UCSD-AML1 (cell line): ENCODE measurements around the gene NCOA6.

ENCODE experiments used
- DNase-seq: peaks from one replicate; lab custom pipeline; 2025; ENCODE audit not compliant: unreplicated experiment; lab: John Stamatoyannopoulos, UW

Gene NCOA6

GRCh38 chr20:34825530-34826362, at the start of gene NCOA6:
NCOA6 (minus strand) TSS chr20:34825651; CDS start chr20:34782355, 43,296 bp downstream.
- DNase-seq, result peak; percentile 85

GRCh38 chr20:34874094-34874654, 48.7 kb upstream of the NCOA6 start:
- peak; percentile 69 for DNase-seq

GRCh38 chr20:34873583-34874093, 48.2 kb upstream of the NCOA6 start:
- no peak for DNase-seq

- peak; percentile 78 for DNase-seq
Measured at GRCh38 chr20:34872622-34873224, 47.3 kb upstream of the NCOA6 start, which contains the start of gene GGT7. GGT7 (minus strand) TSS chr20:34872856; CDS start chr20:34872815, 41 bp downstream.

- no peak for DNase-seq
Measured at GRCh38 chr20:34871966-34872621, 46.6 kb upstream of the NCOA6 start.

- DNase-seq, result no peak
Measured at GRCh38 chr20:34871320-34871926, 46.0 kb upstream of the NCOA6 start.

GRCh38 chr20:34864216-34864615, 38.8 kb upstream of the NCOA6 start:
- no peak for DNase-seq

GRCh38 chr20:34863421-34863965, 38.0 kb upstream of the NCOA6 start:
- no peak for DNase-seq

- DNase-seq, result no peak
Measured at GRCh38 chr20:34862724-34863123, 37.3 kb upstream of the NCOA6 start.

GRCh38 chr20:34861386-34862084, 36.1 kb upstream of the NCOA6 start:
- DNase-seq, result no peak

- no peak for DNase-seq
Measured at GRCh38 chr20:34859826-34860545, 34.5 kb upstream of the NCOA6 start.

- no peak for DNase-seq
Measured at GRCh38 chr20:34859367-34859766, 33.9 kb upstream of the NCOA6 start.

GRCh38 chr20:34852298-34852697, 26.8 kb upstream of the NCOA6 start:
- DNase-seq, result no peak

GRCh38 chr20:34850969-34851368, 25.5 kb upstream of the NCOA6 start:
- DNase-seq, result no peak

- DNase-seq, result no peak
Measured at GRCh38 chr20:34849778-34850177, 24.3 kb upstream of the NCOA6 start.

- DNase-seq, result no peak
Measured at GRCh38 chr20:34848597-34848996, 23.1 kb upstream of the NCOA6 start.

GRCh38 chr20:34843421-34843820, 18.0 kb upstream of the NCOA6 start:
- DNase-seq, result no peak

- DNase-seq, result no peak
Measured at GRCh38 chr20:34842143-34842542, 16.7 kb upstream of the NCOA6 start.

GRCh38 chr20:34834459-34834893, 9.0 kb upstream of the NCOA6 start:
- DNase-seq, result peak; percentile 14
